GDM1 (cell line): ENCODE measurements around the gene KCNJ14.
"Not testable (repeated sequence)": the region's sequence is repeated elsewhere in the genome, so short reads cannot be mapped to it uniquely, and the experiment has no call there.

Experiments used
- DNase-seq: peaks from one replicate; lab custom pipeline; 2025; lab: John Stamatoyannopoulos, UW

KCNJ14 gene

DNA sequence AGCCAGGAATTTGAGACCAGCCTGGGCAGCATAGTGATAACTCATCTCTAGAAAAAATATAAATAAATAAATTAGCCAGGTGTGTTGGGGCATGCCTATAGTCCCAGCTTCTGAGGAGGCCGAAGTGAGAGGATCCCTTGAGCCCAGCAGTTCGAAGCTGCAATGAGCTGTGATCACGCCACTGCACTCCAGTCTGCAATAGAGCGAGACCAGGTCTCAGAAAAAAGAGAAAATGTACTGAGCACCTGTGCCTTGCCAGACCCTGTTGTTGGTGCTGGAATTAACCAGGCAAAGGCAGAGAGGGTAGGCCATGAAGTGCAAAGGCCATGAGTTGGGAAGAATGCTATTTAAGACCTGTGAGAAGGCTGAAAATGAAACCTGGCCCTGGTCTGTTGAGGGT lies 16.5 kb downstream of the KCNJ14 start:
- no peak for DNase-seq

DNA sequence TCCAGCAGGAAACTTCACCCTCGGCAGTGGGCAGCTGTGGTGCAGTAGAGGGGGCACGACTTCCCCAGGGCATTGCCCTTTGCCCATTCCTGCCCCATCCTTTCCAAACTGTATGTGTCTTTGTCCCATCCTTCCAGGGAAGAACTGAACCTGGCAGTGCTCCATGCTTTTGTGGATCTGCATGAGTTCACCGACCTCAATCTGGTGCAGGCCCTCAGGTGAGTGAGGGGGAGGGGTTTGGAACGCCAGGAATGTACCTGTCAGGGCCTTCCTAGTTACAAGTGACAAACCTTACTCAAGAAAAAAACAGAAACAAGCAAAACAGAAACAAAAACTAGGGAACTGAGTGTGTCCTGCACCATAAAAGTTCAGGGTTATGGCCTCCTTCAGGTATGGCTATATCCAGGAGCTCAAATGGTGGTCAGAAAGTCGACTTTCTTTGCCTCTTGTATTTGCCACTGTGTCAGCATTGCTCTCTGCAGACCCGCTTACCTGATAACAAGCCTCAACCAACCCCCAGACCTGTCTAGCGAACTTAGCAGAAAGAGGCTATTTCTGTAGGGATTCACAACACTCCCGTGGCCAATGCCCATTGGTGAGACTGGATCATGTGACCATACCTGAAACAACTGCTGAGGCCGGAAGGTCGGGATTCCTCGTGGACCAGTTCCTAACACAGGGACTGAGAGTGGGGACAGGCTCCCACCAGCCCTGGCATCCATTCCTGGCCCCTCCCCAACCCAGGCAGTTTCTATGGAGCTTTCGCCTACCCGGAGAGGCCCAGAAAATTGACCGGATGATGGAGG lies 18.0 kb downstream of the KCNJ14 start:
- DNase-seq: no peak

DNA sequence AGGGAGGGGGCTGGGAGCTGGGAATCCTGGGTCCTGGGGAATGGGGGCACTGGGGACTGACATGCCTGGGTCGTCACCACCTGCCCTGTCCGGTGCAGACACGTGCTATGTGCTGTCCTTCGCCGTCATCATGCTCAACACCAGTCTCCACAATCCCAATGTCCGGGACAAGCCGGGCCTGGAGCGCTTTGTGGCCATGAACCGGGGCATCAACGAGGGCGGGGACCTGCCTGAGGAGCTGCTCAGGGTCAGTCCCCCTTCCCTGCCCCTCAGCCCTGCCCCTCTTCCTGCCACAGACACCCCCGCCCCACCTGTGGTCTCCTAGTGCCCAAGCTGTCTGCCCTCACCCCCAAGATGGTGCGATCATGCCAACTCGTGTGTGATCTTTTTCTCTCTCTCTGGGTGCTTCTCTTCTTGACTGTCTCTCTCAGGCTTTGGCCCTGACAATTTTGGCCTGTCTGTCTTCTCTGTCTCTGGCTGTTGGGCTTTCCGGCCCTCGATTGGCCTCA lies 18.8 kb downstream of the KCNJ14 start:
- no peak for DNase-seq

- no peak for DNase-seq
Observed at GRCh38 chr19:48475369-48476068, 20.1 kb downstream of the KCNJ14 start.

DNA sequence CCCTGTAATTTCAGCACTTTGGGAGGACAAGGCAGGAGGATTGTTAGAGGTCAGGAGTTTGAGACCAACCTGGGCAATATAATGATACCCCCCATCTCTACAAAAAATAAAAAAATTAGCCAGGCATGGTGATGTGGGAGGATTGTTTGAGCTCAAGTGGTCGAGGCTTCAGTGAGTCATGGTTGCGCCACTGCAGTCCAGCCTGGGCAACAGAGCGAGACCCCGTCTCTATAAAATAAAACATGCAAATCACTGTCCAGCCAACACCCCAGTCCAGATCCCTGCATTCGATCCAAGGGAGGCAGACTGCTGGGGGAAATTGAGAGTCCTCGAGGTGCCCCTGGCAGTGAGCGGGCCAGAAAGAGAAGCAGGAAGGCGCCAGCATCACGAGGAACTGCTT lies 20.8 kb downstream of the KCNJ14 start:
- no peak for DNase-seq

GRCh38 chr19:48477067-48477685 lies 21.8 kb downstream of the KCNJ14 start:
- DNase-seq: no peak

DNA sequence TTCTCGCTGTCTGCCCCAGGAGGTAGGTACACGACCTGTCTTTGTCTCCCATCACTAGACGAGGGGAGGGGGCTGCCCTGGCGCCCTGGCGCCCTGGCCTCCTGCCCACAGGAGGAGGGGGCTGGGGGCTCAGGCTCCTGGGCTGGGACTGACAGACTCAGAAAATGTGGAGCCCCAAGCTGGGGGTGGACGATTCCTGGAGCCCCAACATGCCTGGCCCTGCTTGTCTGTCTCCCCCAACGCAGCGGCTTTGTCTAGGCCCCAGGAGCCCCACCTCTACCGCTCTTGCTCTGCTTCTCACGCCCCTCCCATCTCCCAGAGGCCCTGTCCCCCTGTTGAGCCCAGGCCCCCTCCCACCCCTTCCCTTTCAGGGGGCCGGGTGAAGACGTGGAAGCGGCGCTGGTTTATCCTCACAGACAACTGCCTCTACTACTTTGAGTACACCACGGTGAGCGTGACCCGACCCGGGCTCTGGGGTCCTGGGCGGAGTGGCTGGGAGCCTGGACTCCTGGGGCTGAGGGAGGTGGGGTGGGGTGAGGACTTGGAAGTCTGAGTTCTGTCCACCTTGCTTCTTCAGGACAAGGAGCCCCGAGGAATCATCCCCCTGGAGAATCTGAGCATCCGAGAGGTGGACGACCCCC lies 22.4 kb downstream of the KCNJ14 start:
- no peak for DNase-seq

GRCh38 chr19:48478339-48479256 lies 23.2 kb downstream of the KCNJ14 start:
- no peak for DNase-seq

- no peak for DNase-seq
Observed at GRCh38 chr19:48479686-48480085, 24.3 kb downstream of the KCNJ14 start.

DNA sequence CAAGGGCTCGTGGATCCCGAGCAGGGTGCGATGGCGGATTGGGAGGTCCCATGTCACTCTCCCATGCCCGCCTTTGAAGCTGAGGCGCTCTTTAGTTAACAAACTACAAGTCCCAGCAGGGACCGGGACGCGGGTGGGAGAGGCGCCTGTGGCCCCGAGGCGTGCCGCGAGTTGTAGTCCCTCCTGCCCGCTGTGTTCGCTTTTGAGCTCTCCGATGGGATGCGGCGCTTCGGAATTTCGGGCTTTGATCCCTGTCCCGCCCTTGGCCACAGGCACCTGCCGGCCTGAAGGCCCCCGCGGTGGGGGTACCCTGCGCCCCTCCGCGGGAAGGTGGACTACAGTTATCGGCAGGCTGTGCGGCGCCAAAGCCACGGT lies 24.8 kb downstream of the KCNJ14 start:
- no peak for DNase-seq

DNA sequence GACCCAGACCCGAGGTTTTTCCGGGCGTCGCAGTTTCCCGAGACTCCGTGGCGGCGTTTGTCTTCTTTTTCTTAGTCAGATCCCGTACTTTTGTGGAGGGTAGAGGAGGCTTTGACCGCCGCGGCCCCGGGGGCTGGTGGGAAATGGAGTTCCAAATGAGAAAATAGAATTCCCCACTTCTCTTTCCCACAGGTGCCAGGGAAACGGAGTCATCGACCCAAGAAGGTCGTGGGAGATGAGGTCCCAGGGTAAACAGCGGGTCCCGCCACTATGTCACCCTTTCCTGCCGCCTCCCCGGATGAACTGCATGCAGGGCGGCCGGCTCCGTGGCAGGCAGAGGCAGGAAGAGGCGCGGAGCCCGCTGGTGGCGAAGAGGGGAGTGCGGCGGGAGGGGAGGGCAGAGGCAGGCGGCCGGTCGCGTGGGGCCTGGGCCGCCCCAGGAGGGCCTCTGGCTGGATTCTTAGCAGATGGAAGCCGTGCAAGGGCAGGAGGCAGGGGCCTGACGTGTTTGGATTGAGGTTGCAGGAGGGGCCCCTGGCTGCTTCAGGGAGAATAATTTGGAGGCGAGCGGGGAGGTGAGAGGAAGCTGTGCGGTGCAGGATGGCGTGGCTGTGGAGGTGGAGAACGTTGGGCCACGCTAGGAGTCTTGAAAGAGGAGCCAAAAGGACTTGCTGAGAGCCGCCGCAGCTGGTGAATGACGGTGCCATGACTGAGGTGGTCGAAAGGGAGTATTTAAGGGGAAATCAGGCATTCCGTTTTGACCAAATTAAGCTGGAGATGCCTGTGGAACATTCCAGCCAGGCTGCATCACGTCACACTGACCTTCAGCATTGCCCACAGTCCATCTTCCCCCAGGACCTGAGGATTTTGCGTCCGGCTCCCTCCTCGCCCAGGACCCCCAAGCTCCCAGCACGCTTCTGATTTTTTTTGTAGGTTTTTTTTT lies 25.5 kb downstream of the KCNJ14 start:
- DNase-seq: no peak

DNA sequence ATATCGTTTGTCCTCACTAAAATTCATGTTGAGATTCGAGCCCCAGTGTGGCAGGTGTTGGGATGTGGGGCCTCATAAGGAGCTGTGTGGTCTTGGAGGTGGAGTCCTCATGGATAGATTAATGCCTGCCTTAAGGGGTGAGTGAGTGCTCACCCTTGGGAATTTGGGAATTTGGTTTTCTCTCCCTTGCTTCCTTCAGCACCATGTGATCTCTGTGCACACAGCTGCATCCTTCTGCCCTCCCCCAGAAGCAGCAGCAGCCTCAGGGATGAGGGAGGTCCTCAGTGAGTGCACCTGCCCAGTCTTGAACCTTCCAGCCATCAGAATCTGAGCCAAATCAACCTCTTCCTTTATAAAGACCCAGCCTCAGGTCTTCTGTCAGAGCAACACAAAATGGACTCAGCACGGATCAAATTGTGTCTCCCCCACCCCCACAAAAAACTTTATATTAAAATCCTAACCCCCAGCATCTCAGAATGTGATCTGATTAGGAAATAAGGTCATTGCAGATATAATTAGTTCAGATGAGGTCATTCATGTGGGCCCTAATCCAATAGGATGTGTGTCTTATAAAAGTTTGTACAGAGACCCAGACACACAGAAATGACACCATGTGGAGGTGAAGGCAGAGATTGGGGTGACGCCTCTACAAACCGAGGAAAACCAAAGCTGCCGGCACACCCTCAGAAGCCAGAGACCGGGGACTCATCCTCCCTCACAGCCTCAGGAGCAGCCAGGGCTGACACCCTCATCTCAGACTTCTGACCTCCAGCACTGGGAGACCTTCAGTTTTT lies 26.7 kb downstream of the KCNJ14 start:
- DNase-seq: no peak

DNA sequence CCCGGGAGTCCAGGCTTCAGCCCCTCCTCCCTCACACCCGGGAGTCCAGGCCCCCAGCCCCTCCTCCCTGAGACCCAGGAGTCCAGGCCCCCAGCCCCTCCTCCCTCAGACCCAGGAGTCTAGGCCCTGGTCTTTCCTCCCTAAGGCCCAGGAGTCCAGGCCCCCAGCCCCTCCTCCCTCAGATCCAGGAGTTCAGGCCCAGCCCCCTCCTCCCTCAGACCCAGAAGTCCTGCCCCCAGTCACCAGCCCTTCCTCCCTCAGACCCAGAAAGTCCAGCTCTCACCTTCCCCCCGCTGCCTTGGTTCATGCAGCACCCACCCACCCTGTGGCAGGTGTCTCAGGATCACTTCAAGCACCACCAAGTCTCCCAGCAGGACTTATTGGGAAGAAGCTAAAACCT lies 27.9 kb downstream of the KCNJ14 start:
- no peak for DNase-seq

- DNase-seq: no peak
Observed at GRCh38 chr19:48484247-48484893, 29.0 kb downstream of the KCNJ14 start.

- DNase-seq: no peak
Observed at GRCh38 chr19:48484931-48485612, 29.7 kb downstream of the KCNJ14 start.

DNA sequence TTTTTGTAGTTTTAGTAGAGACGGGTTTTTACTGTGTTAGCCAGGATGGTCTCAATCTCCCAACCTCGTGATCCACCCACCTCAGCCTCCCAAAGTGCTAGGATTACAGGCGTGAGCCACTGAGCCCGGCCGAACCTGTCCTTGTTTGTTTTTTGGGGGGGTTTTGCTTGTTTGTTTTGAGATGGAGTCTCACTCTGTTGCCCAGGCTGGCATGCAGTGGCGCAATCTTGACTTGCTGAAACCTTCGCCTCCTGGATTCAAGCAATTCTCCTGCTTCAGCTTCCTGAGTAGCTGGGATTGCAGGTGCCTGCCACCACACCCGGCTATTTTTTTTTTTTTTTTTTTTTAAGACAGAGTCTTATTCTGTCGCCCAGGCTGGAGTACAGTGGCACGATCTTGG lies 31.3 kb downstream of the KCNJ14 start:
- not testable (repeated sequence) for DNase-seq

GRCh38 chr19:48487544-48487943 lies 32.2 kb downstream of the KCNJ14 start:
- no peak for DNase-seq

DNA sequence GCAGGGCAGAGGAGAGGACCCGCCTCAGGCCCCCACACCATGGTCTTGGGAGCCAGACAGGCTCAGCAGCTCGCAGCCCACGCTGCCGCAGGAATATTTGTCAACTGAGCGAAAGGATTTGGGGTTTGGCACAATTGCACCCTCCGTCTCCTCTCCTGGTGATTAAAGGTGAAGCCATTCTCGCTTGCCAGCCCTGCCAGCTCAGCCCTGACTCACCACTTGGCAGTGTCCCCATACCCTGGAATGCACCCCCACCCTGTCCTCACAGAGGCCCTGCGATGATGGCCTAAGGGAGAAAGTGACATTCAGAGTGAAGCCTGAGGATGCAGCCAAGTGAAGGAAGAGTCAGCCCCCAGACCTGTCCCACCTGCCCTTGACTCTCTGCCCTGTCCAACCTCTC lies 32.6 kb downstream of the KCNJ14 start:
- no peak for DNase-seq
